ENCODE results near the gene RBM20. TPM values are rescaled to one million over a fixed set of nuclear protein-coding genes. Genes with fewer than 3 reads are reported as not detected.

The RBM20 gene
- total and polyA plus RNA-seq, 2 of the 13 experiments (the other 11 are each of a cell fraction or from before 2014, with no cell fraction given): 0.02 to 0.22 TPM

DNA sequence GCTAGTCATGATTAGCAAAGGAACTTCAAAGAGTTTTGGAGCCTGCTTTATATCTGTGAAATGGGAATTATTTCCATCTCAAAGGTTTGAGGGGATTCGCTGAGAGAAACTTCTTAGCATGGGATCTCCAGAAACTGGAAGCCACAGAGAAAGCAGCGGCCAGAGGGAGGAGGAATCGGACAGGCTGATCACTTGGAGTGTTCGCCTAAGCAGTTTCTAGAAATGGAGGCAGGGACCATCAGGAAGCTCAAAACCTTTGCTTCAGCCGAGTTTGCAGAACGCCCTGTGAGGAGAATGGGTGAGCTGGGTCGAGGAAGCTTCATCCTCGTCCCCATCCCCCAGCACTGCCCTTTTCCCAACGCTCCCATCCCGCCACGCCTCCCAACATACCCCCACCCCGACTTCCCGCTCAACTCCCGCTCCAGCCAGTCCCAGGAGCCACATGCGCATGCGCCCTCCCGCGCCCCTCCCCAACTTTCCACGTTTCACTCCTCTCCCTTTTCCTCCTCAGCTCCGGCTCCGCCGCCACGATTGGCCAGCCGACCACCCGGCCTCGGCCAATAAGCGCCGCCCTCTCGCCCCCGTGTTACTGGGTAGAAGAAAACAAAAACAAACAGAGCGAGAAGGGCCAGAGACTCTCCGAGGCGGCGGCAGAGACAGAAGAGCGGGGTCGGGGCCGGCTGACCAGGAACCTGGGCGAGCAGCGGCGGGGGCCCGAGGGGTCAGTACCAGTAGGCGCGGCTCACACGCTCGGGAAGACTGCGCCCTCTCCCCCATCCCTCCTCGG, 227.4 kb downstream of the RBM20 start, which contains the start of gene PDCD4 (continued):
- TF ChIP-seq, protein P1, sequence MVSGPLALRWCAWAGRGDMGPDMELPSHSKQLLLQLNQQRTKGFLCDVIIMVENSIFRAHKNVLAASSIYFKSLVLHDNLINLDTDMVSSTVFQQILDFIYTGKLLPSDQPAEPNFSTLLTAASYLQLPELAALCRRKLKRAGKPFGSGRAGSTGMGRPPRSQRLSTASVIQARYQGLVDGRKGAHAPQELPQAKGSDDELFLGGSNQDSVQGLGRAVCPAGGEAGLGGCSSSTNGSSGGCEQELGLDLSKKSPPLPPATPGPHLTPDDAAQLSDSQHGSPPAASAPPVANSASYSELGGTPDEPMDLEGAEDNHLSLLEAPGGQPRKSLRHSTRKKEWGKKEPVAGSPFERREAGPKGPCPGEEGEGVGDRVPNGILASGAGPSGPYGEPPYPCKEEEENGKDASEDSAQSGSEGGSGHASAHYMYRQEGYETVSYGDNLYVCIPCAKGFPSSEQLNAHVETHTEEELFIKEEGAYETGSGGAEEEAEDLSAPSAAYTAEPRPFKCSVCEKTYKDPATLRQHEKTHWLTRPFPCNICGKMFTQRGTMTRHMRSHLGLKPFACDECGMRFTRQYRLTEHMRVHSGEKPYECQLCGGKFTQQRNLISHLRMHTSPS (CRISPR knock-in tag; IDR thresholded peaks at IDR 0.05; ENCODE audit: low read depth): no peak
- no peak for TF ChIP-seq MAFF (IDR thresholded peaks at IDR 0.05; ENCODE audit: low read depth, low read length)
- TF ChIP-seq NCOA5 (CRISPR knock-in tag; IDR thresholded peaks at IDR 0.05): no peak
- TF ChIP-seq ZMYM4 (CRISPR knock-in tag; IDR thresholded peaks at IDR 0.05): peak; percentile 45; the same call in 1 of the 2 replicates
- TF ChIP-seq HOXA3 (CRISPR knock-in tag; IDR thresholded peaks at IDR 0.05): no peak
- peak; percentile 17; the same call in 1 of the 2 replicates for TF ChIP-seq SAFB2 (CRISPR knock-in tag; IDR thresholded peaks at IDR 0.05; ENCODE audit: borderline replicate concordance, low read depth)
- TF ChIP-seq ZC3H4 (CRISPR knock-in tag; IDR thresholded peaks at IDR 0.05; ENCODE audit: borderline replicate concordance): no peak
- TF ChIP-seq, protein P2, sequence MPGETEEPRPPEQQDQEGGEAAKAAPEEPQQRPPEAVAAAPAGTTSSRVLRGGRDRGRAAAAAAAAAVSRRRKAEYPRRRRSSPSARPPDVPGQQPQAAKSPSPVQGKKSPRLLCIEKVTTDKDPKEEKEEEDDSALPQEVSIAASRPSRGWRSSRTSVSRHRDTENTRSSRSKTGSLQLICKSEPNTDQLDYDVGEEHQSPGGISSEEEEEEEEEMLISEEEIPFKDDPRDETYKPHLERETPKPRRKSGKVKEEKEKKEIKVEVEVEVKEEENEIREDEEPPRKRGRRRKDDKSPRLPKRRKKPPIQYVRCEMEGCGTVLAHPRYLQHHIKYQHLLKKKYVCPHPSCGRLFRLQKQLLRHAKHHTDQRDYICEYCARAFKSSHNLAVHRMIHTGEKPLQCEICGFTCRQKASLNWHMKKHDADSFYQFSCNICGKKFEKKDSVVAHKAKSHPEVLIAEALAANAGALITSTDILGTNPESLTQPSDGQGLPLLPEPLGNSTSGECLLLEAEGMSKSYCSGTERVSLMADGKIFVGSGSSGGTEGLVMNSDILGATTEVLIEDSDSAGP (CRISPR knock-in tag; IDR thresholded peaks at IDR 0.05; ENCODE audit: borderline replicate concordance): peak; percentile 40; the same call in 1 of the 2 replicates
- no peak for TF ChIP-seq ESRRA (CRISPR knock-in tag; IDR thresholded peaks at IDR 0.05; ENCODE audit: low read depth)
- no peak for TF ChIP-seq ZNF776 (CRISPR knock-in tag; IDR thresholded peaks at IDR 0.05)
- no peak for TF ChIP-seq TBL1XR1 (IDR thresholded peaks at IDR 0.05; ENCODE audit: borderline replicate concordance, low read length, partially characterized antibody)
- TF ChIP-seq DNMT3B (CRISPR knock-in tag; conservative IDR thresholded peaks at IDR 0.05): no peak
- TF ChIP-seq, protein P3, sequence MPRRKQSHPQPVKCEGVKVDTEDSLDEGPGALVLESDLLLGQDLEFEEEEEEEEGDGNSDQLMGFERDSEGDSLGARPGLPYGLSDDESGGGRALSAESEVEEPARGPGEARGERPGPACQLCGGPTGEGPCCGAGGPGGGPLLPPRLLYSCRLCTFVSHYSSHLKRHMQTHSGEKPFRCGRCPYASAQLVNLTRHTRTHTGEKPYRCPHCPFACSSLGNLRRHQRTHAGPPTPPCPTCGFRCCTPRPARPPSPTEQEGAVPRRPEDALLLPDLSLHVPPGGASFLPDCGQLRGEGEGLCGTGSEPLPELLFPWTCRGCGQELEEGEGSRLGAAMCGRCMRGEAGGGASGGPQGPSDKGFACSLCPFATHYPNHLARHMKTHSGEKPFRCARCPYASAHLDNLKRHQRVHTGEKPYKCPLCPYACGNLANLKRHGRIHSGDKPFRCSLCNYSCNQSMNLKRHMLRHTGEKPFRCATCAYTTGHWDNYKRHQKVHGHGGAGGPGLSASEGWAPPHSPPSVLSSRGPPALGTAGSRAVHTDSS (CRISPR knock-in tag; conservative IDR thresholded peaks at IDR 0.05): no peak
- no peak for TF ChIP-seq CHD4 (IDR thresholded peaks at IDR 0.05; ENCODE audit: borderline replicate concordance, low read length)
- no peak for TF ChIP-seq HNRNPH1 (optimal IDR thresholded peaks at IDR 0.05; ENCODE audit: low read depth, low read length)
- TF ChIP-seq KDM2A (CRISPR knock-in tag; IDR thresholded peaks at IDR 0.05; ENCODE audit: borderline replicate concordance, low read depth): no peak
- TF ChIP-seq, protein P4, sequence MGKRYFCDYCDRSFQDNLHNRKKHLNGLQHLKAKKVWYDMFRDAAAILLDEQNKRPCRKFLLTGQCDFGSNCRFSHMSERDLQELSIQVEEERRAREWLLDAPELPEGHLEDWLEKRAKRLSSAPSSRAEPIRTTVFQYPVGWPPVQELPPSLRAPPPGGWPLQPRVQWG (CRISPR knock-in tag; IDR thresholded peaks at IDR 0.05; ENCODE audit: borderline replicate concordance, low read depth): no peak
- TF ChIP-seq ZKSCAN5 (CRISPR knock-in tag; IDR thresholded peaks at IDR 0.05): peak; percentile 93
- TF ChIP-seq, protein P5, sequence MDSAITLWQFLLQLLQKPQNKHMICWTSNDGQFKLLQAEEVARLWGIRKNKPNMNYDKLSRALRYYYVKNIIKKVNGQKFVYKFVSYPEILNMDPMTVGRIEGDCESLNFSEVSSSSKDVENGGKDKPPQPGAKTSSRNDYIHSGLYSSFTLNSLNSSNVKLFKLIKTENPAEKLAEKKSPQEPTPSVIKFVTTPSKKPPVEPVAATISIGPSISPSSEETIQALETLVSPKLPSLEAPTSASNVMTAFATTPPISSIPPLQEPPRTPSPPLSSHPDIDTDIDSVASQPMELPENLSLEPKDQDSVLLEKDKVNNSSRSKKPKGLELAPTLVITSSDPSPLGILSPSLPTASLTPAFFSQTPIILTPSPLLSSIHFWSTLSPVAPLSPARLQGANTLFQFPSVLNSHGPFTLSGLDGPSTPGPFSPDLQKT (CRISPR knock-in tag; IDR thresholded peaks at IDR 0.05; ENCODE audit: borderline replicate concordance): no peak
- peak; percentile 25; the same call in 1 of the 2 replicates for TF ChIP-seq ZBTB3 (CRISPR knock-in tag; IDR thresholded peaks at IDR 0.05; ENCODE audit: borderline replicate concordance, low read depth)
- TF ChIP-seq ZNF432 (CRISPR knock-in tag; IDR thresholded peaks at IDR 0.05; ENCODE audit: borderline replicate concordance): no peak
- TF ChIP-seq CBX5 (CRISPR knock-in tag; IDR thresholded peaks at IDR 0.05; ENCODE audit: borderline replicate concordance): no peak
